GM21367 (cell line): Measurements from ENCODE around the gene RANGAP1.

Experiments used
- ATAC-seq: cut with Tn5 transposase; IDR thresholded peaks from one replicate; pipeline ENCODE4 v1.9.1; 2021; ENCODE audit not compliant: unreplicated experiment

RANGAP1 gene

GRCh38 chr22:41285820-41286638 is at the start of gene RANGAP1:
Gene RANGAP1 (minus strand): TSS chr22:41286187. CDS start chr22:41281044, 5,143 bp downstream.
- peak; percentile 77 for ATAC-seq

GRCh38 chr22:41334951-41335635 is 49.1 kb upstream of the RANGAP1 start:
- ATAC-seq: no peak

GRCh38 chr22:41334215-41334614 is 48.2 kb upstream of the RANGAP1 start:
- no peak for ATAC-seq

- no peak for ATAC-seq
Measured at GRCh38 chr22:41333806-41334205, 47.8 kb upstream of the RANGAP1 start.

GRCh38 chr22:41332217-41332939 is 46.4 kb upstream of the RANGAP1 start:
- no peak for ATAC-seq

GRCh38 chr22:41330169-41330568 is 44.2 kb upstream of the RANGAP1 start:
- ATAC-seq: no peak

GRCh38 chr22:41327124-41327523 is 41.1 kb upstream of the RANGAP1 start:
- no peak for ATAC-seq

GRCh38 chr22:41324821-41325528 is 39.0 kb upstream of the RANGAP1 start:
- ATAC-seq: no peak

- ATAC-seq: no peak
Measured at GRCh38 chr22:41320416-41321240, 34.6 kb upstream of the RANGAP1 start.

- no peak for ATAC-seq
Measured at GRCh38 chr22:41315586-41315985, 29.6 kb upstream of the RANGAP1 start.

- no peak for ATAC-seq
Measured at GRCh38 chr22:41314821-41315220, 28.8 kb upstream of the RANGAP1 start.

- no peak for ATAC-seq
Measured at GRCh38 chr22:41311487-41311886, 25.5 kb upstream of the RANGAP1 start.

GRCh38 chr22:41310336-41310735 is 24.3 kb upstream of the RANGAP1 start:
- no peak for ATAC-seq

- ATAC-seq: no peak
Measured at GRCh38 chr22:41308544-41308947, 22.6 kb upstream of the RANGAP1 start.

GRCh38 chr22:41308054-41308453 is 22.1 kb upstream of the RANGAP1 start:
- no peak for ATAC-seq

- ATAC-seq: no peak
Measured at GRCh38 chr22:41305646-41306045, 19.7 kb upstream of the RANGAP1 start.

GRCh38 chr22:41302811-41303210 is 16.8 kb upstream of the RANGAP1 start:
- no peak for ATAC-seq

GRCh38 chr22:41302021-41302767 is 16.2 kb upstream of the RANGAP1 start:
- no peak for ATAC-seq
